GM19193 (cell line): ENCODE measurements around the gene RIN3.

Source experiments
- POLR2A ChIP-seq: IDR thresholded peaks from 4 replicates; pipeline ENCODE4 v1.6.1; 2011; ENCODE audit not compliant: insufficient read depth, insufficient read length; ENCODE audit errors: extremely low read depth

RIN3 gene

GRCh38 chr14:92499234-92499633, 14.3 kb upstream of the RIN3 start:
- TF ChIP-seq POLR2A, result no peak

- no peak for TF ChIP-seq POLR2A
These were observed 13.1 kb upstream of the RIN3 start for GRCh38 chr14:92500491-92500941.

DNA sequence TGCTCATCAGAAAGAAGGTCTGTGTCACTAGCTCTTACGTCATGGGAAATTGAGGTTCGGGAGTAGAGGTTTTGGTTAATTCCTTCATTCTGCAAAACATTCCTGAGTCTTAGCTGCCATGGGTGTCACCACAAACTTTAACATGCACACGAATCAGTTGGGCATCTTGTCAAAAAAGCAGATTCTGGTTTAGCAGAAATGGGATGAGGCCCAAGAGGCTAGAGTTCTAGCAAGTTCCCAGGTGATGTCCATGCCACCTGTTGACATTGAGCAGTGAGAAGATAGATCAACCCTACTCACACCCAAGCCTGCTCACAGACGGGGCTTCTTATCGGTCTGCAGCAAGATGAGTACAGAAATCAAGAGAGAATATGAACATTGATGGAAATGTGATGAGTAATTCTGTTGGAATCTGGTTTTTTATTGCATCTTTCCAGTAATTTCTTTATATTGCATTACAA, 11.7 kb upstream of the RIN3 start:
- TF ChIP-seq POLR2A, result no peak

- TF ChIP-seq POLR2A, result no peak
These were observed 10.9 kb upstream of the RIN3 start for GRCh38 chr14:92502541-92503286.

GRCh38 chr14:92503756-92504491, 9.7 kb upstream of the RIN3 start:
- no peak for TF ChIP-seq POLR2A

GRCh38 chr14:92505826-92506225, 7.8 kb upstream of the RIN3 start:
- no peak for TF ChIP-seq POLR2A

DNA sequence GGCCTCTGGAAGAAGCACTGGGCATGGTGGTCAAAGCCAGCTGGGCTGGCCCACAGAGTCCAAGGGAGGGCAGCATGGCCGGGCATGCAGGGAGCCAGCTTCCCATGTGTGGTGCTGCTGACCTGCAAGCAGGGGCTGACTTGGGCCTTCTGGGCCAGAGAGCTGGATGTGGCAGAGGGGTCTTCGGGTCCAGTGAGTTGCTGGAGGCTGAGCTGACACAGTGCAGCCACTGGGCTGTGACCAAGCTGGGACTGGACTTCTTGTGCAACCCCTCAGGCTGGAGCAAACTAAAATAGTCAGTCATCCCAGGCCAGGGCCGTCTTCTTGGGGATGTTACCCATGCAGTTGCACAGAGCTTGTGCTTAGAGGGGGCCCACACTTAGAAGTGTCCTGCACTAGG, 7.3 kb upstream of the RIN3 start:
- TF ChIP-seq POLR2A, result no peak

GRCh38 chr14:92507174-92507768, 6.3 kb upstream of the RIN3 start:
- no peak for TF ChIP-seq POLR2A

- no peak for TF ChIP-seq POLR2A
These were observed 2.6 kb upstream of the RIN3 start for GRCh38 chr14:92510972-92511371.

- no peak for TF ChIP-seq POLR2A
These were observed 1.9 kb upstream of the RIN3 start for GRCh38 chr14:92511453-92512238.

GRCh38 chr14:92512807-92513203, 776 bp upstream of the RIN3 start:
- TF ChIP-seq POLR2A, result no peak

DNA sequence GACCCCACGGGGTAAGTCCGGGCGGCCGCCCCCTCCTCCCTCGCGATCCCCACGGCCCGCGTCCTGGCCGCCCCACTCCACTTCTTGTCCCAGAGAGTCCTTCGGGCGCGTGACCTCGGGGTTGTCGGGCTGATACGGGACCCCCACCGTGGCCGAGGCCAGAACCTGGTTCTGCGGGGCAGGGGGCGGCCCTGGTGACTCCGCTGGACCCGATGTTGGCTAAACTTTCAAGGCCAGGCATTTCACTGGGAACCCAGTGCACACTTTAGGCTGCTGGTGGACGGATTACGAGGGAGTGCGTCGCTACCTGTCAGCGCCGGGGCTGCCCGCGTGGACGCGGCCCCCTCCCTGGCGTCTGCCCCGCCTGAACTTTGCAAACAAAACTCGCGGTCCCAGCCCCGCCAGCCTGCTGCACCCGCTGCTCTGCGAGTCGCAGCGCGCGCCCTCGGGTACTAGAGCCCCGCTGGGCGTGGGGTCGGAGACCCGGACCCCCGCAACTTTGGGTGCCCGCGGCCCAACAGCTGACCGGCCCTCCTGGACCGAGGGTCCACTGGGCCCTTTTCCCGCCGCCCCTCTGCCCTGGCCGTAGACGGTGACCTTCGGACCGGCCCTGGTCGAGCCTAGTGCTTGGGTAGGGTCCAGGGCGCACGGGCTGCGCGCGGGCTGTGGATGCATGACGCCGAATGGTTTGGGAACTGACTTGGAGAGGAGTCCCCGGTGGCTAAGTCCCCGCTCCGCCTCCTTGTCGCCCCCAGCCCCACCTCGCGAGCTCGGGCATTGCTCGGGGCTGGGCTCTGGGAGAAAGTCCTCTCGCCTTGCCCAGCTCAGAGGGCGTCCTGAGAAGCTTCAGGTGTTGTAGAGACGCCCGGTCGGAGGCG, 624 bp downstream of the RIN3 start:
- TF ChIP-seq POLR2A, result no peak

GRCh38 chr14:92514844-92515514, 1.4 kb downstream of the RIN3 start:
- no peak for TF ChIP-seq POLR2A
